ENCODE data around the gene PRICKLE3.

PRICKLE3 gene

GRCh38 chrX:49190821-49191573 is 4.8 kb upstream of the PRICKLE3 start:
- TF ChIP-seq CTCF (conservative IDR thresholded peaks at IDR 0.05; ENCODE audit: low read depth, low read length) = no peak
- H3K4me3 ChIP-seq (IDR thresholded peaks at IDR 0.05; ENCODE audit: insufficient read depth, low read depth, low read length) = no peak overlapping the region

GRCh38 chrX:49189606-49190005 is 3.4 kb upstream of the PRICKLE3 start:
- no peak overlapping the region for H3K4me3 ChIP-seq (IDR thresholded peaks at IDR 0.05; ENCODE audit: insufficient read depth, low read depth, low read length)
- H3K27me3 ChIP-seq (ENCODE audit: insufficient read depth, low read depth) = no peaks in the 10 kb centered on the region
- H3K79me2 ChIP-seq (ENCODE audit: insufficient read depth, low read depth) = 0 out of 2 replicates have a peak, but pooled peaks cover 4% of the 10 kb centered on the region
- H3K9ac ChIP-seq = no peak overlapping the region
- H3K36me3 ChIP-seq (ENCODE audit: insufficient read depth) = no peaks in the 10 kb centered on the region
- no peaks in the 10 kb centered on the region for H4K20me1 ChIP-seq (ENCODE audit: insufficient read depth)
- H3K4me1 ChIP-seq (ENCODE audit: low read depth, poor library complexity, severe bottlenecking) = peaks cover 8% of the 10 kb centered on the region
- H3K27ac ChIP-seq = no peak overlapping the region
- H3K4me2 ChIP-seq = no peak overlapping the region
- TF ChIP-seq CTCF (conservative IDR thresholded peaks at IDR 0.05; ENCODE audit: low read depth, low read length) = no peak
- no peak overlapping the region for H2AFZ ChIP-seq (ENCODE audit: low read depth)

More at GRCh38 chrX:49190821-49191573, 4.8 kb upstream of the PRICKLE3 start:
- Histone ChIP-seq H4K20me1 (ENCODE audit: insufficient read depth) (no peaks in the 10 kb centered on the region), H3K4me1 (ENCODE audit: low read depth, poor library complexity, severe bottlenecking) (peaks cover 8% of the 10 kb centered on the region), H3K36me3 (ENCODE audit: insufficient read depth) (no peaks in the 10 kb centered on the region), H3K27ac (peak overlapping the region; percentile 62), H3K79me2 (ENCODE audit: insufficient read depth, low read depth) (no peaks in the 10 kb centered on the region), H3K27me3 (ENCODE audit: insufficient read depth, low read depth) (no peaks in the 10 kb centered on the region), H3K4me2 (peak overlapping the region; percentile 48; the same call in 1 of the 2 replicates), H2AFZ (ENCODE audit: low read depth) (peak overlapping the region; percentile 73), H3K9ac (peak overlapping the region; percentile 66)

GRCh38 chrX:49188468-49189076 is 2.4 kb upstream of the PRICKLE3 start:
- Histone ChIP-seq H3K36me3 (ENCODE audit: insufficient read depth) (no peaks in the 10 kb centered on the region), H3K4me2 (no peak overlapping the region)

GRCh38 chrX:49187526-49187925 is 1.4 kb upstream of the PRICKLE3 start:
- no peak overlapping the region for H2AFZ ChIP-seq (ENCODE audit: low read depth)
- TF ChIP-seq CTCF (conservative IDR thresholded peaks at IDR 0.05; ENCODE audit: low read depth, low read length) = no peak
- peaks cover 6% of the 10 kb centered on the region for H3K4me1 ChIP-seq (ENCODE audit: low read depth, poor library complexity, severe bottlenecking)
- no peaks in the 10 kb centered on the region for H4K20me1 ChIP-seq (ENCODE audit: insufficient read depth)
- 0 out of 2 replicates have a peak, but pooled peaks cover 4% of the 10 kb centered on the region for H3K79me2 ChIP-seq (ENCODE audit: insufficient read depth, low read depth)
- no peak overlapping the region for H3K4me3 ChIP-seq (IDR thresholded peaks at IDR 0.05; ENCODE audit: insufficient read depth, low read depth, low read length)
- no peaks in the 10 kb centered on the region for H3K27me3 ChIP-seq (ENCODE audit: insufficient read depth, low read depth)
- H3K27ac ChIP-seq = no peak overlapping the region
- H3K9ac ChIP-seq = no peak overlapping the region
- no peaks in the 10 kb centered on the region for H3K36me3 ChIP-seq (ENCODE audit: insufficient read depth)
- H3K4me2 ChIP-seq = no peak overlapping the region

More at GRCh38 chrX:49188468-49189076, 2.4 kb upstream of the PRICKLE3 start:
- Histone ChIP-seq H3K27me3 (ENCODE audit: insufficient read depth, low read depth) (no peaks in the 10 kb centered on the region), H3K4me3 (IDR thresholded peaks at IDR 0.05; ENCODE audit: insufficient read depth, low read depth, low read length) (no peak overlapping the region), H3K27ac (no peak overlapping the region), H3K9ac (no peak overlapping the region), H3K79me2 (ENCODE audit: insufficient read depth, low read depth) (0 out of 2 replicates have a peak, but pooled peaks cover 4% of the 10 kb centered on the region), H2AFZ (ENCODE audit: low read depth) (no peak overlapping the region), H3K4me1 (ENCODE audit: low read depth, poor library complexity, severe bottlenecking) (peaks cover 8% of the 10 kb centered on the region), H4K20me1 (ENCODE audit: insufficient read depth) (no peaks in the 10 kb centered on the region)
- no peak for TF ChIP-seq CTCF (conservative IDR thresholded peaks at IDR 0.05; ENCODE audit: low read depth, low read length)

Measured in KMS-11 (cell line).